Vagina (tissue), 2 donors: ENCODE measurements around the gene KCNH8.

Source experiments
- POLR2A ChIP-seq, 2 donors: fragments of 450-650 bp; IDR thresholded peaks; one replicate each; pipeline ENCODE4 v1.6.1; 2017; ENCODE audit warnings: antibody characterized with exemption in 2 of 2, mild to moderate bottlenecking in 2 of 2, moderate library complexity in 2 of 2
- TF ChIP-seq, protein P1 (sequence below), 3 experiments: fragments of 450-650 bp in 2 of 3; fragments of 200-600 bp in 1 of 3; sonication (generic) in 1 of 3; IDR thresholded peaks; one replicate each; pipeline ENCODE4 v1.5.1; 2017 to 2019; ENCODE audit warnings: antibody characterized with exemption in 3 of 3, mild to moderate bottlenecking in 2 of 3, moderate library complexity in 2 of 3

DNA sequence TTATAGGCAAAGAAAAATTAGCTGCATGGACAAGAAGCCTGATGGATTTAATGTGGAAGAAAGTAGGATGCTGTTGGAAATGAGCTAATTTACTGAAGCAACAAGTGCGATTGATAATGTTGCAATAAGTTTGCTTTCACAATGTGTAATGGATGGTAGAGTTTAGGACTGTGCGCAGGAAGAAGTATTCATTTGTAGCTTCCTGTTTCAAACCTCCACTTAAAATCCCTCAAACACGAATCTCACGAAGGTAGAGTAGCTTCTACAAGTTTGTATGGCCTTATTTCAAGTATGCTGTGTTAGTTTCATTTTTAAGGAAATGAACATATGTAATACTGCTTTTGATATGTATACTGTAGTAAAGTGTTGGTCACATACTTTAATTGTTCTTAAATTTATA lies 42.3 kb downstream of the KCNH8 start:
- TF ChIP-seq POLR2A (IDR thresholded peaks at IDR 0.05), result no peak
- TF ChIP-seq, protein P1, sequence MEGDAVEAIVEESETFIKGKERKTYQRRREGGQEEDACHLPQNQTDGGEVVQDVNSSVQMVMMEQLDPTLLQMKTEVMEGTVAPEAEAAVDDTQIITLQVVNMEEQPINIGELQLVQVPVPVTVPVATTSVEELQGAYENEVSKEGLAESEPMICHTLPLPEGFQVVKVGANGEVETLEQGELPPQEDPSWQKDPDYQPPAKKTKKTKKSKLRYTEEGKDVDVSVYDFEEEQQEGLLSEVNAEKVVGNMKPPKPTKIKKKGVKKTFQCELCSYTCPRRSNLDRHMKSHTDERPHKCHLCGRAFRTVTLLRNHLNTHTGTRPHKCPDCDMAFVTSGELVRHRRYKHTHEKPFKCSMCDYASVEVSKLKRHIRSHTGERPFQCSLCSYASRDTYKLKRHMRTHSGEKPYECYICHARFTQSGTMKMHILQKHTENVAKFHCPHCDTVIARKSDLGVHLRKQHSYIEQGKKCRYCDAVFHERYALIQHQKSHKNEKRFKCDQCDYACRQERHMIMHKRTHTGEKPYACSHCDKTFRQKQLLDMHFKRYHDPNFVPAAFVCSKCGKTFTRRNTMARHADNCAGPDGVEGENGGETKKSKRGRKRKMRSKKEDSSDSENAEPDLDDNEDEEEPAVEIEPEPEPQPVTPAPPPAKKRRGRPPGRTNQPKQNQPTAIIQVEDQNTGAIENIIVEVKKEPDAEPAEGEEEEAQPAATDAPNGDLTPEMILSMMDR (IDR thresholded peaks at IDR 0.05), result no peak
